CD14-positive monocyte (primary cell): ENCODE results near the gene NPR1. TPM values are rescaled to one million over a fixed set of nuclear protein-coding genes. Genes with fewer than 3 reads are reported as not detected.

Experiments
- DNase-seq, 3 donors: peaks; one replicate each; pipeline ENCODE4 v3.0.0-alpha.2; 2011 to 2022
- H2AFZ ChIP-seq: 2 replicates; pipeline ENCODE4 v1.6.0; 2012; ENCODE audit warnings: mild to moderate bottlenecking, low read depth, low read length, inconsistent platforms; ENCODE audit not compliant: insufficient read depth, poor library complexity, severe bottlenecking
- H3K27ac ChIP-seq, 2 donors: 1 replicate in 1 of 2; 2 replicates in 1 of 2; pipeline ENCODE4 v1.5.1; 2012 to 2013; ENCODE audit warnings: low read length in 2 of 2, control low read depth in 1 of 2, inconsistent platforms in 1 of 2, low read depth in 1 of 2, mild to moderate bottlenecking in 1 of 2
- H3K27me3 ChIP-seq, 2 donors: one replicate each; pipeline versions ENCODE4 v1.6.0 to v1.6.1; 2011 to 2013; ENCODE audit warnings: low read length in 2 of 2; ENCODE audit not compliant: control insufficient read depth in 2 of 2, insufficient read depth in 2 of 2
- H3K36me3 ChIP-seq, 2 donors: replicated peaks in 1 of 2; 1 replicate in 1 of 2; 2 replicates in 1 of 2; pipeline versions ENCODE4 v1.5.1 to v1.6.1; 2012 to 2013; ENCODE audit warnings: low read length in 2 of 2, control low read depth in 1 of 2, inconsistent platforms in 1 of 2, mild to moderate bottlenecking in 1 of 2; ENCODE audit not compliant: insufficient read depth in 2 of 2, control insufficient read depth in 1 of 2
- H3K4me1 ChIP-seq, 2 donors: 1 replicate in 1 of 2; 2 replicates in 1 of 2; pipeline versions ENCODE4 v1.5.1 to v1.6.1; 2012 to 2013; ENCODE audit warnings: low read length in 2 of 2, control low read depth in 1 of 2, inconsistent platforms in 1 of 2, mild to moderate bottlenecking in 1 of 2, moderate library complexity in 1 of 2; ENCODE audit not compliant: insufficient read depth in 2 of 2, control insufficient read depth in 1 of 2
- H3K4me2 ChIP-seq: replicated peaks from 2 replicates; pipeline ENCODE3; 2012; ENCODE audit warnings: low read length, moderate library complexity, mild to moderate bottlenecking; ENCODE audit not compliant: poor library complexity, severe bottlenecking; ENCODE audit errors: extremely low read depth
- H3K4me3 ChIP-seq, 3 experiments: fragments of 200-600 bp in 1 of 3; sonication (generic) in 1 of 3; replicated peaks in 1 of 3; 1 replicate in 2 of 3; 2 replicates in 1 of 3; pipeline ENCODE4 v1.5.1; 2011 to 2013; ENCODE audit warnings: low read length in 3 of 3, mild to moderate bottlenecking in 3 of 3, control low read depth in 2 of 3, low read depth in 2 of 3, inconsistent platforms in 1 of 3, moderate library complexity in 1 of 3
- H3K79me2 ChIP-seq: 2 replicates; pipeline ENCODE4 v1.6.0; 2012; ENCODE audit warnings: mild to moderate bottlenecking, control low read depth, inconsistent platforms, low read length, moderate library complexity; ENCODE audit not compliant: insufficient read depth
- H3K9ac ChIP-seq: 2 replicates; pipeline ENCODE4 v1.6.0; 2017; ENCODE audit warnings: low read length, mild to moderate bottlenecking; ENCODE audit not compliant: insufficient read depth, poor library complexity, severe bottlenecking
- H3K9me3 ChIP-seq, 2 donors: replicated peaks in 1 of 2; 1 replicate in 1 of 2; 2 replicates in 1 of 2; pipeline versions ENCODE4 v1.5.1 to v1.6.1; 2012 to 2013; ENCODE audit warnings: low read length in 2 of 2, control low read depth in 1 of 2; ENCODE audit not compliant: control insufficient read depth in 1 of 2, insufficient read depth in 1 of 2
- H4K20me1 ChIP-seq: 2 replicates; pipeline ENCODE4 v1.6.0; 2012; ENCODE audit warnings: mild to moderate bottlenecking, low read length, control low read depth, moderate library complexity; ENCODE audit not compliant: insufficient read depth
- H3K27ac Mint-ChIP-seq, 7 donors: one replicate each; pipeline ENCODE4 v1.8.0; 2020; ENCODE audit warnings: mild to moderate bottlenecking in 7 of 7, mixed read lengths in 7 of 7, moderate library complexity in 6 of 7, inconsistent platforms in 2 of 7
- H3K27me3 Mint-ChIP-seq, 3 donors: one replicate each; pipeline ENCODE4 v1.8.0; 2021 to 2022; ENCODE audit warnings: low read depth in 3 of 3, mild to moderate bottlenecking in 3 of 3, mixed read lengths in 3 of 3, moderate library complexity in 3 of 3, inconsistent platforms in 1 of 3
- H3K36me3 Mint-ChIP-seq, 2 donors: one replicate each; pipeline ENCODE4 v1.8.0; 2020; ENCODE audit warnings: mixed read lengths in 2 of 2, inconsistent platforms in 1 of 2, mild to moderate bottlenecking in 1 of 2
- H3K4me1 Mint-ChIP-seq: one replicate; pipeline ENCODE4 v1.8.0; 2020; ENCODE audit warnings: mild to moderate bottlenecking, mixed read lengths
- H3K4me3 Mint-ChIP-seq, 2 donors: one replicate each; pipeline ENCODE4 v1.8.0; 2020; ENCODE audit warnings: mild to moderate bottlenecking in 2 of 2, mixed read lengths in 2 of 2, moderate library complexity in 1 of 2
- H3K9me3 Mint-ChIP-seq, 7 donors: one replicate each; pipeline ENCODE4 v1.8.0; 2020 to 2022; ENCODE audit warnings: mixed read lengths in 7 of 7, mild to moderate bottlenecking in 6 of 7, moderate library complexity in 6 of 7, inconsistent platforms in 2 of 7
- CTCF ChIP-seq: fragments of 200-600 bp; IDR thresholded peaks from one replicate; pipeline ENCODE4 v1.8.0; 2022; ENCODE audit warnings: antibody characterized with exemption, mild to moderate bottlenecking
- WGBS: methylation state at CpG from one replicate; pipeline ENCODE4 v1.1.5; 2013; ENCODE audit warnings: missing lambda C conversion rate; ENCODE audit not compliant: insufficient coverage; 5-methylcytosine and 5-hydroxymethylcytosine counted together
- intact Hi-C, 2 donors: fragments of 100-400 bp; cut with micrococcal nuclease; formaldehyde crosslinking; loops; one replicate each; pipeline versions ENCODE4 v1.15.0 to v1.15.1; 2023
- polyA plus RNA-seq, 3 donors: library from polyadenylated mRNA; depleted of rRNA in 1 of 3; unstranded in 2 of 3; stranded (reverse) in 1 of 3; fragments of 300-500 nt in 2 of 3; fragments of >200 nt in 1 of 3; fragmentation: Illumina TruSeq in 2 of 3; gene quantifications; 1 replicate in 2 of 3; 2 replicates in 1 of 3; pipeline ENCODE4 v1.2.3, GENCODE V29; 2012 to 2021
- small RNA-seq: library from RNA; depleted of rRNA; stranded (forward); fragments of <200 nt; gene quantifications from one replicate; pipeline ENCODE3, GENCODE V24; 2012; ENCODE audit warnings: low read depth; ENCODE audit not compliant: insufficient read length

Gene NPR1
- polyA plus RNA-seq, 3 donors = not detected

GRCh38 chr1:153741986-153742385 is 63.5 kb downstream of the NPR1 start:
- H2AFZ ChIP-seq = no peak overlapping the region
- no peaks in the 10 kb centered on the region for H3K9me3 ChIP-seq
- no peak overlapping the region for H3K4me2 ChIP-seq
- peaks cover 29% of the 10 kb centered on the region for H3K4me1 Mint-ChIP-seq
- no peaks in the 10 kb centered on the region for H3K79me2 ChIP-seq
- peaks cover 63 to 82% of the 10 kb centered on the region in 2 donors for H3K36me3 Mint-ChIP-seq
- 100% methylated on average over 1 of the region's 2 CpGs for WGBS
- no peak for TF ChIP-seq CTCF
- H3K4me3 Mint-ChIP-seq = no peak overlapping the region
- H3K4me3 ChIP-seq = no peak overlapping the region
- H3K36me3 ChIP-seq = peaks cover 61 to 84% of the 10 kb centered on the region in 2 donors
- H3K27me3 Mint-ChIP-seq = peaks cover 0 to 4% (median 0%) of the 10 kb centered on the region in 3 donors
- peak overlapping the region in 3 of 7 donors; percentile 25 to 85 (median 38) for H3K27ac Mint-ChIP-seq
- H4K20me1 ChIP-seq = no peaks in the 10 kb centered on the region
- peaks cover 11 to 19% of the 10 kb centered on the region in 2 donors for H3K4me1 ChIP-seq
- H3K9ac ChIP-seq = no peak overlapping the region
- DNase-seq = no peak
- H3K27me3 ChIP-seq = no peaks in the 10 kb centered on the region
- intact Hi-C loops = loop anchor here in 1 of 2 donors (10.0 kb wide), 1 partner anchor 227 kb away; no protein-coding TSS in a partner anchor
- no peaks in the 10 kb centered on the region for H3K9me3 Mint-ChIP-seq
- peak overlapping the region in 1 of 2 donors; percentile 75 for H3K27ac ChIP-seq

GRCh38 chr1:153742411-153743142 is 64.1 kb downstream of the NPR1 start:
- no peaks in the 10 kb centered on the region for H3K79me2 ChIP-seq
- no peak for TF ChIP-seq CTCF

More at GRCh38 chr1:153742411-153743142, 64.1 kb downstream of the NPR1 start:
- H3K4me3 ChIP-seq = no peak overlapping the region
- peaks cover 67 to 86% of the 10 kb centered on the region in 2 donors for H3K36me3 Mint-ChIP-seq
- H3K4me1 ChIP-seq = peaks cover 11 to 19% of the 10 kb centered on the region in 2 donors
- H3K36me3 ChIP-seq = peaks cover 67 to 86% of the 10 kb centered on the region in 2 donors
- H3K9ac ChIP-seq = peak overlapping the region; percentile 13
- no peaks in the 10 kb centered on the region for H3K9me3 ChIP-seq
- intact Hi-C loops = loop anchor here in 1 of 2 donors (10.0 kb wide), 1 partner anchor 228 kb away; no protein-coding TSS in a partner anchor
- H3K4me1 Mint-ChIP-seq = peaks cover 29% of the 10 kb centered on the region
- peaks cover 0 to 4% (median 0%) of the 10 kb centered on the region in 3 donors for H3K27me3 Mint-ChIP-seq
- H3K4me3 Mint-ChIP-seq = no peak overlapping the region
- no peaks in the 10 kb centered on the region for H4K20me1 ChIP-seq
- 40% methylated on average over 1 of the region's 5 CpGs for WGBS
- H2AFZ ChIP-seq = no peak overlapping the region
- no peaks in the 10 kb centered on the region for H3K27me3 ChIP-seq
- H3K9me3 Mint-ChIP-seq = no peaks in the 10 kb centered on the region
- peak; percentile 31 to 60 (median 33) for DNase-seq
- H3K4me2 ChIP-seq = no peak overlapping the region
- peak overlapping the region in 1 of 2 donors; percentile 75 for H3K27ac ChIP-seq
- H3K27ac Mint-ChIP-seq = peak overlapping the region; percentile 38 to 85 (median 83)

Small RNA genes within 50 kb of the gene (small RNA-seq; reads per million reads assigned to genes)
- gene MIR8083 = not detected
- not detected for gene RF00019
- gene RN7SL372P = not detected

Other genes starting within 250 kb of the NPR1 start
- not detected for gene S100A7, start 218.0 kb upstream of the NPR1 start, polyA plus RNA-seq
- gene S100A6, start 142.7 kb upstream of the NPR1 start, polyA plus RNA-seq = 1,000 to 10,000 TPM; 1,242 to 5,004 (median 4,414) TPM
- gene S100A5, start 137.8 kb upstream of the NPR1 start, polyA plus RNA-seq = 1 to 10 TPM in 2 of 3 donors, not detected in 1; 1.4 to 2.1 TPM
- 1,000 to 10,000 TPM; 4,538 to 7,344 (median 6,092) TPM for gene S100A4, start 132.9 kb upstream of the NPR1 start, polyA plus RNA-seq
- gene S100A3, start 129.4 kb upstream of the NPR1 start, polyA plus RNA-seq = under 1 TPM in 2 of 3 donors, not detected in 1; 0.31 to 0.54 TPM
- under 1 TPM in 1 of 3 donors, not detected in 2; 0.32 TPM for gene S100A2, start 112.8 kb upstream of the NPR1 start, polyA plus RNA-seq
- not detected for gene S100A16, start 65.6 kb upstream of the NPR1 start, polyA plus RNA-seq
- gene S100A14, start 62.4 kb upstream of the NPR1 start, polyA plus RNA-seq = under 1 TPM in 1 of 3 donors, not detected in 2; 0.08 TPM
- 10 to 100 TPM in 1 of 3 donors, 1 to 10 TPM in 2; 2.5 to 13.9 (median 2.6) TPM for gene S100A13, start 51.2 kb upstream of the NPR1 start, polyA plus RNA-seq
- not detected for gene S100A1, start 50.3 kb upstream of the NPR1 start, polyA plus RNA-seq
- 10 to 100 TPM; 28.1 to 56.2 (median 38.2) TPM for gene CHTOP, start 44.6 kb upstream of the NPR1 start, polyA plus RNA-seq
- gene SNAPIN, start 20.0 kb upstream of the NPR1 start, polyA plus RNA-seq = 100 to 1,000 TPM in 2 of 3 donors, 10 to 100 TPM in 1; 30.7 to 141 (median 135) TPM
- gene ILF2, start 7.7 kb upstream of the NPR1 start, polyA plus RNA-seq = 100 to 1,000 TPM; 103 to 118 (median 115) TPM
- gene INTS3, start 49.4 kb downstream of the NPR1 start, polyA plus RNA-seq = 10 to 100 TPM in 2 of 3 donors, 1 to 10 TPM in 1; 9.2 to 76.9 (median 15.9) TPM
- gene SLC27A3, start 96.7 kb downstream of the NPR1 start, polyA plus RNA-seq = 100 to 1,000 TPM in 2 of 3 donors, 10 to 100 TPM in 1; 84.5 to 123 (median 118) TPM
- 10 to 100 TPM in 1 of 3 donors, 1 to 10 TPM in 2; 1.1 to 11.0 (median 2.0) TPM for gene GATAD2B, start 244.3 kb downstream of the NPR1 start, polyA plus RNA-seq